H9 (cell line): ENCODE data around the gene EPO. TPM values are rescaled to one million over a fixed set of nuclear protein-coding genes. Genes with fewer than 3 reads are reported as not detected.

Experiments used
- DNase-seq: peaks from one replicate; pipeline ENCODE4 v3.0.0-alpha.2; 2017
- H2AFZ ChIP-seq: one replicate; pipeline ENCODE4 v1.6.1; 2013; ENCODE audit warnings: mild to moderate bottlenecking, low read length, control low read depth, moderate library complexity
- H2AK5ac ChIP-seq: 2 replicates; pipeline ENCODE4 v1.6.1; 2013; ENCODE audit warnings: low read length, control low read depth, mixed read lengths; ENCODE audit not compliant: insufficient read length
- H2BK120ac ChIP-seq: one replicate; pipeline ENCODE4 v1.6.1; 2013; ENCODE audit warnings: low read depth, mild to moderate bottlenecking, low read length, control low read depth, inconsistent platforms; ENCODE audit not compliant: poor library complexity, severe bottlenecking
- H2BK12ac ChIP-seq: 2 replicates; pipeline ENCODE4 v1.6.1; 2013; ENCODE audit warnings: low read length, control low read depth, mixed read lengths, low read depth; ENCODE audit not compliant: insufficient read length
- H2BK15ac ChIP-seq: 2 replicates; pipeline ENCODE4 v1.6.1; 2013; ENCODE audit warnings: low read depth, low read length, control low read depth
- H2BK20ac ChIP-seq: one replicate; pipeline ENCODE4 v1.6.1; 2013; ENCODE audit warnings: low read depth, mild to moderate bottlenecking, low read length, control low read depth, inconsistent platforms; ENCODE audit not compliant: poor library complexity, severe bottlenecking
- H2BK5ac ChIP-seq: 2 replicates; pipeline ENCODE4 v1.6.1; 2013; ENCODE audit warnings: low read length, control low read depth, mixed read lengths; ENCODE audit not compliant: insufficient read length
- H3K14ac ChIP-seq: 2 replicates; pipeline ENCODE4 v1.6.1; 2013; ENCODE audit warnings: low read length, control low read depth; ENCODE audit not compliant: insufficient read depth
- H3K18ac ChIP-seq: 2 replicates; pipeline ENCODE4 v1.6.1; 2013; ENCODE audit warnings: low read depth, mild to moderate bottlenecking, mixed read lengths, low read length, control low read depth; ENCODE audit not compliant: insufficient read length
- H3K23ac ChIP-seq: 2 replicates; pipeline ENCODE4 v1.6.1; 2013; ENCODE audit warnings: low read length, control low read depth, mixed read lengths, low read depth; ENCODE audit not compliant: insufficient read length
- H3K23me2 ChIP-seq: 2 replicates; pipeline ENCODE4 v1.6.1; 2013; ENCODE audit warnings: low read depth, mild to moderate bottlenecking, mixed read lengths, low read length, control low read depth; ENCODE audit not compliant: insufficient read length, poor library complexity, severe bottlenecking
- H3K27ac ChIP-seq: 2 replicates; pipeline ENCODE4 v1.5.1; 2013; ENCODE audit warnings: low read length, control low read depth, mixed read lengths, low read depth; ENCODE audit not compliant: insufficient read length
- H3K27me3 ChIP-seq: 2 replicates; pipeline ENCODE4 v1.6.1; 2013; ENCODE audit warnings: low read length, control low read depth, inconsistent platforms; ENCODE audit not compliant: insufficient read depth
- H3K4ac ChIP-seq: 2 replicates; pipeline ENCODE4 v1.6.1; 2013; ENCODE audit warnings: low read depth, mild to moderate bottlenecking, control low read depth, inconsistent platforms, low read length, moderate library complexity
- H3K4me1 ChIP-seq: 2 replicates; pipeline ENCODE4 v1.6.1; 2013; ENCODE audit warnings: low read length, control low read depth, inconsistent platforms; ENCODE audit not compliant: insufficient read depth
- H3K4me2 ChIP-seq: 2 replicates; pipeline ENCODE4 v1.6.1; 2013; ENCODE audit warnings: low read length, control low read depth, mixed read lengths; ENCODE audit not compliant: insufficient read length, insufficient read depth
- H3K56ac ChIP-seq: 2 replicates; pipeline ENCODE4 v1.6.1; 2013; ENCODE audit warnings: low read depth, mild to moderate bottlenecking, mixed read lengths, low read length, control low read depth; ENCODE audit not compliant: insufficient read length
- H3K79me1 ChIP-seq: 2 replicates; pipeline ENCODE4 v1.6.1; 2013; ENCODE audit warnings: low read depth, mild to moderate bottlenecking, moderate library complexity, low read length, control low read depth, inconsistent platforms; ENCODE audit not compliant: insufficient read depth, poor library complexity, severe bottlenecking
- H3K79me2 ChIP-seq: 2 replicates; pipeline ENCODE4 v1.6.1; 2013; ENCODE audit warnings: low read length, control low read depth, inconsistent platforms; ENCODE audit not compliant: insufficient read depth
- H3K9ac ChIP-seq: 2 replicates; pipeline ENCODE4 v1.6.1; 2013; ENCODE audit warnings: low read length, control low read depth, mixed read lengths; ENCODE audit not compliant: insufficient read length; ENCODE audit errors: extremely low read depth
- H3K9me3 ChIP-seq: one replicate; pipeline ENCODE4 v1.6.1; 2013; ENCODE audit warnings: low read depth, low read length, inconsistent platforms; ENCODE audit not compliant: control insufficient read depth
- H3T11ph ChIP-seq: one replicate; pipeline ENCODE4 v1.6.1; 2013; ENCODE audit warnings: mild to moderate bottlenecking, low read length, control low read depth, inconsistent platforms
- H4K20me1 ChIP-seq: one replicate; pipeline ENCODE4 v1.6.1; 2013; ENCODE audit not compliant: control insufficient read depth, insufficient read length, insufficient read depth
- H4K5ac ChIP-seq: 2 replicates; pipeline ENCODE4 v1.6.1; 2013; ENCODE audit warnings: low read depth, mild to moderate bottlenecking, mixed read lengths, low read length, control low read depth; ENCODE audit not compliant: insufficient read length
- H4K8ac ChIP-seq: replicated peaks from 2 replicates; pipeline ENCODE4 v1.6.1; 2013; ENCODE audit warnings: low read length, control low read depth, mixed read lengths, low read depth; ENCODE audit not compliant: insufficient read length
- H4K91ac ChIP-seq: 2 replicates; pipeline ENCODE4 v1.6.1; 2013; ENCODE audit warnings: low read depth, mild to moderate bottlenecking, moderate library complexity, mixed read lengths, low read length, control low read depth; ENCODE audit not compliant: insufficient read length
- H3K27ac Mint-ChIP-seq, 3 experiments: 2 replicates in 2 of 3; 3 replicates in 1 of 3; pipeline ENCODE4 v1.8.0; 2020 to 2021; ENCODE audit warnings: mixed read lengths in 3 of 3, mild to moderate bottlenecking in 1 of 3, moderate library complexity in 1 of 3
- H3K27me3 Mint-ChIP-seq: 2 replicates; pipeline ENCODE4 v1.8.0; 2021; ENCODE audit warnings: low read depth, mild to moderate bottlenecking, moderate library complexity, mixed read lengths
- H3K36me3 Mint-ChIP-seq, 3 experiments: 2 replicates in 2 of 3; 3 replicates in 1 of 3; pipeline ENCODE4 v1.8.0; 2020 to 2021; ENCODE audit warnings: low read depth in 3 of 3, mixed read lengths in 3 of 3; ENCODE audit not compliant: insufficient read depth in 1 of 3
- H3K4me1 Mint-ChIP-seq, 2 experiments: 2 replicates each; pipeline ENCODE4 v1.8.0; 2020; ENCODE audit warnings: mixed read lengths in 2 of 2
- H3K4me3 Mint-ChIP-seq, 2 experiments: 2 replicates in 1 of 2; 3 replicates in 1 of 2; pipeline ENCODE4 v1.8.0; 2020 to 2021; ENCODE audit warnings: mild to moderate bottlenecking in 2 of 2, mixed read lengths in 2 of 2, moderate library complexity in 1 of 2
- H3K9me3 Mint-ChIP-seq, 2 experiments: 2 replicates in 1 of 2; 3 replicates in 1 of 2; pipeline ENCODE4 v1.8.0; 2020; ENCODE audit warnings: mild to moderate bottlenecking in 2 of 2, mixed read lengths in 2 of 2, moderate library complexity in 1 of 2
- WGBS: extraction: QIAGEN DNeasy Blood & Tissue Kit; methylation state at CpG from one replicate; pipeline ENCODE4 v1.1.7; 2013; ENCODE audit warnings: missing lambda C conversion rate, low lambda C conversion rate, mixed read lengths; ENCODE audit not compliant: insufficient read length; ENCODE audit errors: extremely low coverage; 5-methylcytosine and 5-hydroxymethylcytosine counted together
- total RNA-seq: library from RNA; stranded (reverse); gene quantifications from 2 replicates; pipeline ENCODE4 v1.2.1, GENCODE V29; 2021
- TF ChIP-seq, protein P1 (sequence below): fragments of 200-600 bp; sonication (generic); conservative IDR thresholded peaks from 3 replicates; pipeline ENCODE4 v1.8.0; 2021; ENCODE audit warnings: antibody characterized with exemption, mild to moderate bottlenecking

EPO gene
- total RNA-seq, 1 experiment from 2014 or later: 0.44 TPM

DNA sequence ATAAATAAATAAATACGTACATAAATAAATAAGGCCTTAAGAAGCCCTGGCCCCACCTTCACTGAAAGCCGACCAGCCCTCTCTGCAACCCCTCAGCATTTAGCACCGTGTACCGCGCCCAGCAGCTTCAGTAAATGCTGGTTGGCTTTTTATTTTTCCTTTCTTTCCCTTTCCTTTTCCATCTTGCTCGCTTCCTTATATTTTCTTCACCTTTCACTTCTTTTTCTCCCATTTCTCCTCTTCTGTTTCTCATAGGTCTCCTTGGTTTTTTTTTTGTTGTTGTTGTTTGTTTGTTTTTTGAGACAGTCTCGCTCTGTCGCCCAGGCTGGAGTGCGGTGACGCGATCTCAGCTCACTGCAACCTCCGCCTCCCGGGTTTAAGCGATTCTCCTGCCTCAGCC, 24.3 kb downstream of the EPO start:
- H3K4me2 ChIP-seq: no peak overlapping the region
- no peak overlapping the region for H2BK20ac ChIP-seq
- H3K23ac ChIP-seq: no peak overlapping the region
- peaks cover 15% of the 10 kb centered on the region for H3K27me3 Mint-ChIP-seq
- no peaks in the 10 kb centered on the region for H3K4me1 ChIP-seq
- H3K9ac ChIP-seq: no peak overlapping the region
- TF ChIP-seq, protein P1, sequence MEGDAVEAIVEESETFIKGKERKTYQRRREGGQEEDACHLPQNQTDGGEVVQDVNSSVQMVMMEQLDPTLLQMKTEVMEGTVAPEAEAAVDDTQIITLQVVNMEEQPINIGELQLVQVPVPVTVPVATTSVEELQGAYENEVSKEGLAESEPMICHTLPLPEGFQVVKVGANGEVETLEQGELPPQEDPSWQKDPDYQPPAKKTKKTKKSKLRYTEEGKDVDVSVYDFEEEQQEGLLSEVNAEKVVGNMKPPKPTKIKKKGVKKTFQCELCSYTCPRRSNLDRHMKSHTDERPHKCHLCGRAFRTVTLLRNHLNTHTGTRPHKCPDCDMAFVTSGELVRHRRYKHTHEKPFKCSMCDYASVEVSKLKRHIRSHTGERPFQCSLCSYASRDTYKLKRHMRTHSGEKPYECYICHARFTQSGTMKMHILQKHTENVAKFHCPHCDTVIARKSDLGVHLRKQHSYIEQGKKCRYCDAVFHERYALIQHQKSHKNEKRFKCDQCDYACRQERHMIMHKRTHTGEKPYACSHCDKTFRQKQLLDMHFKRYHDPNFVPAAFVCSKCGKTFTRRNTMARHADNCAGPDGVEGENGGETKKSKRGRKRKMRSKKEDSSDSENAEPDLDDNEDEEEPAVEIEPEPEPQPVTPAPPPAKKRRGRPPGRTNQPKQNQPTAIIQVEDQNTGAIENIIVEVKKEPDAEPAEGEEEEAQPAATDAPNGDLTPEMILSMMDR: no peak
- no peak overlapping the region for H4K91ac ChIP-seq
- peaks cover 5 to 9% (median 5%) of the 10 kb centered on the region in 3 experiments; a peak in 6 of 7 replicates for H3K36me3 Mint-ChIP-seq
- no peak overlapping the region for H2BK5ac ChIP-seq
- no peak overlapping the region for H3K4me3 Mint-ChIP-seq
- H3K18ac ChIP-seq: no peak overlapping the region
- H4K5ac ChIP-seq: no peak overlapping the region
- H2AK5ac ChIP-seq: no peak overlapping the region
- 100% methylated on average over 1 of the region's 14 CpGs for WGBS
- H3K14ac ChIP-seq: no peak overlapping the region
- H2AFZ ChIP-seq: no peak overlapping the region
- DNase-seq: no peak
- no peaks in the 10 kb centered on the region for H3K23me2 ChIP-seq
- H3K9me3 ChIP-seq: no peaks in the 10 kb centered on the region
- H3K4me1 Mint-ChIP-seq: no peaks in the 10 kb centered on the region
- no peak overlapping the region for H3K56ac ChIP-seq
- no peak overlapping the region for H3K27ac Mint-ChIP-seq
- H3K4ac ChIP-seq: no peak overlapping the region
- H3K79me2 ChIP-seq: no peaks in the 10 kb centered on the region
- H3K9me3 Mint-ChIP-seq: peaks cover 19 to 22% of the 10 kb centered on the region in 2 experiments
- H4K20me1 ChIP-seq: no peaks in the 10 kb centered on the region
- H2BK12ac ChIP-seq: no peak overlapping the region
- no peak overlapping the region for H4K8ac ChIP-seq
- no peaks in the 10 kb centered on the region for H3K79me1 ChIP-seq
- no peak overlapping the region for H3K27ac ChIP-seq
- H3K27me3 ChIP-seq: no peaks in the 10 kb centered on the region
- H2BK15ac ChIP-seq: no peak overlapping the region
- H2BK120ac ChIP-seq: no peak overlapping the region
- no peak overlapping the region for H3T11ph ChIP-seq
